ENCODE results near the gene ZFAND5.

GRCh38 chr9:72354704-72355103, 10.3 kb downstream of the ZFAND5 start:
- no peak for TF ChIP-seq SIN3A (IDR thresholded peaks at IDR 0.05; ENCODE audit: borderline replicate concordance, insufficient read depth, low read depth, low read length)
- no peak for TF ChIP-seq REST (IDR thresholded peaks at IDR 0.05; ENCODE audit: insufficient read depth in 1 of 2, low read depth in 2 of 2, low read length in 1 of 2)
- no peak for TF ChIP-seq CTCF (IDR thresholded peaks at IDR 0.05)
- TF ChIP-seq POLR2AphosphoS5 (IDR thresholded peaks at IDR 0.05; ENCODE audit: low read depth, low read length) = 0 out of 2 replicates have a peak, but pooled peaks have one; percentile 36
- TF ChIP-seq TCF7L2 (IDR thresholded peaks at IDR 0.05; ENCODE audit: low read depth, low read length) = no peak
